Epidermal melanocyte (primary cell): ENCODE measurements around the gene MARCHF3.
"Not testable (repeated sequence)": the region's sequence is repeated elsewhere in the genome, so short reads cannot be mapped to it uniquely, and the experiment has no call there.

Source experiments
- DNase-seq: peaks from one replicate; pipeline ENCODE4 v3.0.0; 2011; ENCODE audit warnings: low spot score; ENCODE audit not compliant: insufficient read length

The MARCHF3 gene

GRCh38 chr5:127012916-127013315, 17.4 kb downstream of the MARCHF3 start:
- no peak for DNase-seq

GRCh38 chr5:127011961-127012644, 18.3 kb downstream of the MARCHF3 start:
- DNase-seq, result no peak

- DNase-seq, result no peak
Measured at GRCh38 chr5:127011153-127011552, 19.2 kb downstream of the MARCHF3 start.

- DNase-seq, result no peak
Measured at GRCh38 chr5:127010362-127010761, 20.0 kb downstream of the MARCHF3 start.

- DNase-seq, result no peak
Measured at GRCh38 chr5:127009784-127010183, 20.6 kb downstream of the MARCHF3 start.

GRCh38 chr5:127008300-127008975, 21.9 kb downstream of the MARCHF3 start:
- DNase-seq, result no peak

- no peak for DNase-seq
Measured at GRCh38 chr5:127007522-127007921, 22.8 kb downstream of the MARCHF3 start.

GRCh38 chr5:127006744-127007143, 23.6 kb downstream of the MARCHF3 start:
- no peak for DNase-seq

- DNase-seq, result not testable (repeated sequence)
Measured at GRCh38 chr5:127005282-127005681, 25.1 kb downstream of the MARCHF3 start.

- no peak for DNase-seq
Measured at GRCh38 chr5:127004721-127005120, 25.6 kb downstream of the MARCHF3 start.

GRCh38 chr5:127003798-127004495, 26.4 kb downstream of the MARCHF3 start:
- no peak for DNase-seq

GRCh38 chr5:127002390-127002789, 28.0 kb downstream of the MARCHF3 start:
- no peak for DNase-seq

- no peak for DNase-seq
Measured at GRCh38 chr5:127001621-127002296, 28.6 kb downstream of the MARCHF3 start.

- DNase-seq, result no peak
Measured at GRCh38 chr5:126998895-126999570, 31.3 kb downstream of the MARCHF3 start.

GRCh38 chr5:126998201-126998631, 32.1 kb downstream of the MARCHF3 start:
- no peak for DNase-seq

GRCh38 chr5:126995689-126996088, 34.7 kb downstream of the MARCHF3 start:
- DNase-seq, result no peak

- DNase-seq, result no peak
Measured at GRCh38 chr5:126995039-126995438, 35.3 kb downstream of the MARCHF3 start.

- no peak for DNase-seq
Measured at GRCh38 chr5:126994485-126994884, 35.9 kb downstream of the MARCHF3 start.

- DNase-seq, result no peak
Measured at GRCh38 chr5:126988021-126988569, 42.3 kb downstream of the MARCHF3 start.

- DNase-seq, result no peak
Measured at GRCh38 chr5:126987271-126987899, 43.0 kb downstream of the MARCHF3 start.
